Psoas muscle (tissue), 8 donors: ENCODE results near the gene TNS2. TPM values are rescaled to one million over a fixed set of nuclear protein-coding genes. Genes with fewer than 3 reads are reported as not detected.
"Not testable (repeated sequence)": the region's sequence is repeated elsewhere in the genome, so short reads cannot be mapped to it uniquely, and the experiment has no call there.

ENCODE experiments used
- ATAC-seq, 4 donors: fragments of 200-7000 bp; cut with Tn5 transposase; one replicate each; pipeline ENCODE4 v1.9.1; 2020; ENCODE audit warnings: moderate library complexity in 3 of 4, mild to moderate bottlenecking in 2 of 4
- DNase-seq, 2 donors: peaks; one replicate each; pipeline ENCODE4 v3.0.0-alpha.2; 2020
- H3K27ac ChIP-seq: fragments of 200-600 bp; one replicate; pipeline ENCODE4 v1.8.0; 2022
- H3K27me3 ChIP-seq, 3 donors: fragments of 200-600 bp in 1 of 3; one replicate each; pipeline versions ENCODE4 v1.6.1 to v1.8.0; 2013 to 2022; ENCODE audit warnings: low read length in 2 of 3, mild to moderate bottlenecking in 2 of 3, moderate library complexity in 1 of 3; ENCODE audit not compliant: insufficient read depth in 3 of 3
- H3K36me3 ChIP-seq, 2 donors: fragments of 200-600 bp in 1 of 2; one replicate each; pipeline versions ENCODE4 v1.6.1 to v1.8.0; 2013 to 2022; ENCODE audit warnings: low read depth in 1 of 2, mild to moderate bottlenecking in 1 of 2, moderate library complexity in 1 of 2; ENCODE audit not compliant: insufficient read depth in 1 of 2
- H3K4me1 ChIP-seq: fragments of 200-600 bp; one replicate; pipeline ENCODE4 v1.8.0; 2022
- H3K4me3 ChIP-seq: fragments of 200-600 bp; one replicate; pipeline ENCODE4 v1.8.0; 2022; ENCODE audit warnings: mild to moderate bottlenecking
- H3K9me3 ChIP-seq: fragments of 200-600 bp; one replicate; pipeline ENCODE4 v1.8.0; 2022
- WGBS, 3 donors: extraction: QIAGEN DNeasy Blood & Tissue Kit; methylation state at CpG; one replicate each; pipeline versions ENCODE4 v1.1.6 to v1.1.7; 2013; 5-methylcytosine and 5-hydroxymethylcytosine counted together
- intact Hi-C, 2 donors: fragments of 100-400 bp; cut with DNase I; formaldehyde crosslinking; loops; one replicate each; pipeline versions ENCODE4 v1.11.0 to v1.14.2; 2022
- polyA plus RNA-seq, 3 donors: library from polyadenylated mRNA; stranded (reverse); fragments of 200-250 nt; gene quantifications; one replicate each; pipeline ENCODE4 v1.2.3, GENCODE V29; 2013
- total RNA-seq, 4 donors: library from RNA; stranded (reverse); fragmentation: NEBNext Ultra II Directional in 2 of 4; extraction: Animal tissue kit (Norgen Biotek cat#: 25700) in 2 of 4; gene quantifications; one replicate each; pipeline versions ENCODE4 v1.2.1 to v1.2.4, GENCODE V29; 2021 to 2023
- TF ChIP-seq, protein P1 (sequence below): fragments of 200-600 bp; IDR thresholded peaks from one replicate; pipeline ENCODE4 v1.8.0; 2022; ENCODE audit warnings: antibody characterized with exemption
- donor health status: healthy with polysubstance abuse.
- donor health status: DM: no; HTN: no; CAD: no; lungs with moderate emphysema.
- donor health status: Bipolar disorder and iron deficiency.
- donor health status: healthy.
- donor health status: DM: yes; HTN: yes; CAD: no.
- donor health status: DM: no; HTN: no; CAD: no.
- donor health status: DM: no; HTN: no; CAD: no.
- donor health status: DM: yes; HTN: yes; CAD: no.

TNS2 gene
- total and polyA plus RNA-seq, 7 donors = 37.7 to 132 (median 48.9) TPM

DNA sequence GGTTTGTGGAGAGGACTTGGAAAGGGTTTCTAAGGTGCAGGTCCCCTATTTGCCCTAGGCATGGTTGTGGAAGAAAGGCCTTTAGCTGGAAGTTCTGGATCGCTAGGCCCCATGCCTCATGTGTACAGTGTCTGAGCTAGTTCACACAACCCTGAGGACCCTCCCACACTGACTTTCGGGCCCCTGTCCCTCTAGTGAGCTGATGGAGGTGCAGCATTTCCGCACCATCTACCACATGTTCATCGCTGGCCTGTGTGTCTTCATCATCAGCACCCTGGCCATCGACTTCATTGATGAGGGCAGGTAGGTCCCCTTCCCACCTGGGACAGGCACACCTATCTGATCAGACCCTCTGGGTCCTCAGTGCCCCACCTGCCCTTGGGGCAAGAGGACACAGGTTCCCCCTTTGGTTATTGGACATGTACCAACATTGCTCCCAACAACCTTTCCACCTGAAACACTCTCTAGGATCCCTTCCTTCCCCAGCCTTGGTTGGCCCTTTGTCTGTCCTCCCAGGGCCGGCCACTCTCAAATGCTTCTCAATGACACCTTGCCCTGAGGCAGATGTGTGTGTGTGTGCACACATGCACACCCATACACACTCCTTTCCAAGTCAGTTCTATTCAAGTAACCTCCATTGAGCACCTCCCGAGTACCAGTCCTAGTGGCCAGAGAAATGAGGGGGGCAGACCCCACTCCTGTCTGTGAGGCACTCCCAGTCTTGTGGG is 56.0 kb downstream of the TNS2 start:
- WGBS, 3 donors = 92% methylated on average over 7 of the region's 7 CpGs
- DNase-seq = no peak
- Histone ChIP-seq H3K4me3 (no peak overlapping the region), H3K9me3 (no peaks in the 10 kb centered on the region), H3K36me3 (no peaks in the 10 kb centered on the region), H3K4me1 (no peaks in the 10 kb centered on the region), H3K27ac (no peak overlapping the region), H3K27me3 (no peaks in the 10 kb centered on the region)
- TF ChIP-seq, protein P1, sequence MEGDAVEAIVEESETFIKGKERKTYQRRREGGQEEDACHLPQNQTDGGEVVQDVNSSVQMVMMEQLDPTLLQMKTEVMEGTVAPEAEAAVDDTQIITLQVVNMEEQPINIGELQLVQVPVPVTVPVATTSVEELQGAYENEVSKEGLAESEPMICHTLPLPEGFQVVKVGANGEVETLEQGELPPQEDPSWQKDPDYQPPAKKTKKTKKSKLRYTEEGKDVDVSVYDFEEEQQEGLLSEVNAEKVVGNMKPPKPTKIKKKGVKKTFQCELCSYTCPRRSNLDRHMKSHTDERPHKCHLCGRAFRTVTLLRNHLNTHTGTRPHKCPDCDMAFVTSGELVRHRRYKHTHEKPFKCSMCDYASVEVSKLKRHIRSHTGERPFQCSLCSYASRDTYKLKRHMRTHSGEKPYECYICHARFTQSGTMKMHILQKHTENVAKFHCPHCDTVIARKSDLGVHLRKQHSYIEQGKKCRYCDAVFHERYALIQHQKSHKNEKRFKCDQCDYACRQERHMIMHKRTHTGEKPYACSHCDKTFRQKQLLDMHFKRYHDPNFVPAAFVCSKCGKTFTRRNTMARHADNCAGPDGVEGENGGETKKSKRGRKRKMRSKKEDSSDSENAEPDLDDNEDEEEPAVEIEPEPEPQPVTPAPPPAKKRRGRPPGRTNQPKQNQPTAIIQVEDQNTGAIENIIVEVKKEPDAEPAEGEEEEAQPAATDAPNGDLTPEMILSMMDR = no peak
- no peak for ATAC-seq
- intact Hi-C loops = no loop called here

DNA sequence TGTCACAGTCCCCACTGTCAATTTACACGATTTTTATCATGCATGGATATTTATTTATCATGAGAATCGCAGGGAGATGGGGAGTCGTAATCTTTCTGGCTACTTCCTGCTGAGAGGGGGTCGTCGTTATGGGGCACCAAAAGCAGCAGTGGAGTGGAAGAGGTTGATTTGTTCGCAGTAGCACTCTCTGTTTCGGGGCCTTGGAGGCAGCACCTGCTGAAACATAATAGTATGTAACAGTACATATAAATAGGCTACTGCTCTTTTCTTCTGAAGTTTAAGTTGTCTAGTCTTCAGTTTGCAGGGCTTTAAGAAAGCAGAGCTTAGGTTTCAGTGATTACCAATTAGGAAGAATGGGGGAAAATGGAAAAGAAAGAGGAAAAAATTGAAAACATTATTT is 57.3 kb downstream of the TNS2 start:
- 32 to 45% (median 33%) methylated on average over 7 of the region's 7 CpGs for WGBS, 3 donors
- no peaks in the 10 kb centered on the region for H3K36me3 ChIP-seq
- no peaks in the 10 kb centered on the region for H3K9me3 ChIP-seq
- H3K27ac ChIP-seq = no peak overlapping the region
- H3K27me3 ChIP-seq = no peaks in the 10 kb centered on the region
- intact Hi-C loops = no loop called here
- H3K4me3 ChIP-seq = no peak overlapping the region
- DNase-seq (no peak), ATAC-seq (peak in 1 of 4 donors; percentile 57)
- H3K4me1 ChIP-seq = no peaks in the 10 kb centered on the region
- TF ChIP-seq, protein P1 = no peak

DNA sequence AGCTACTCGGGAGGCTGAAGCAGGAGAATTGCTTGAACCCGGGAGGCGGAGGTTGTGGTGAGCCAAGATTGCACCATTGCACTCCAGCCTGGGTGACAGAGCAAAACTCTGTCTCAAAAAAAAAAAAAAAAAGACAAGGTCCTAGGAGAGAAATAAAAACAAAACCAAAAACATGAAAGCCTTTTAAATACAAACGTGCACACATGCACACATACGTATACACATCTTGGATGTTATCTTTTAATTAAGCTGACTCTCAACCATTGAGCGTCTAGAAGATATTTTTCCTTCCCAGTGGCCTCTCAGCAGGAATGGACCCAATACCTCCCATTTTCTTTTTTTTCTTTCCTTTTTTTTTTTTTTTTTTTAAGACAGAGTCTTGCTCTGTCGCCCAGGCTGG is 62.6 kb downstream of the TNS2 start:
- H3K4me3 ChIP-seq, H3K27ac ChIP-seq, intact Hi-C loops, DNase-seq, H3K9me3 ChIP-seq, H3K36me3 ChIP-seq, ATAC-seq, H3K27me3 ChIP-seq: not testable (repeated sequence)
- WGBS, 3 donors = 83 to 94% (median 89%) methylated on average over 6 to 7 of the region's 7 CpGs
- H3K4me1 ChIP-seq = peaks cover 10% of the 10 kb centered on the region

DNA sequence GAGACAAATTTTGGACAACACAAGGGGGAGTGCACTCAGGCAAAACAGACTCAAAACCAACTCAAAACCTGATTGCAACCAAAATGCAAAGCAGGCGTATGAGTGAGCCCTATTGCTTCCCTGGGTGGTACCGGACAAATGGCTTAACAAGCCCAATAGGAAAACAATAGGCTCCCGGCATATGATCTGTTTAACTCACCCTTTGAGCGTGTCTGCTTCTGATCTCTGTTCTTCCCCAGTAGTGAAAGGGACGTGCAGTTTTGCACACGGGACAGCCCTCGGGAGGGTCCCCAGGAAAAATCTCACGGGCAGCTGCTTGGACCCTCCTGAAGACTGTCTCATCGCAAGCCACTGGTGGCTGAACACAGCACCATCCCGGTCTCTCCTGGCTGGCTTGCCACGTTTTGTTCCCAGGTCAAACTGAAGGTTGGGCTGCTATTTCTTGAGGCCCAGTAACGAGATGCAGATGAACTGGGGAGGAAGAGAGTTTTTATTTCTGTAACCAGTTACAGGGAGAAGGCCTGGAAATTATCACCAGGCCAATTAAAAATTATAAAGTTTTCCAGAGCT is 63.4 kb downstream of the TNS2 start:
- intact Hi-C loops = no loop called here
- H3K9me3 ChIP-seq = no peaks in the 10 kb centered on the region
- 76 to 79% (median 78%) methylated on average over 12 of the region's 12 CpGs for WGBS, 3 donors
- H3K27ac ChIP-seq = no peak overlapping the region
- no peaks in the 10 kb centered on the region for H3K27me3 ChIP-seq
- DNase-seq = no peak
- no peak for ATAC-seq
- H3K4me3 ChIP-seq = no peak overlapping the region
- no peaks in the 10 kb centered on the region for H3K36me3 ChIP-seq
- TF ChIP-seq, protein P1 = no peak
- peaks cover 10% of the 10 kb centered on the region for H3K4me1 ChIP-seq

DNA sequence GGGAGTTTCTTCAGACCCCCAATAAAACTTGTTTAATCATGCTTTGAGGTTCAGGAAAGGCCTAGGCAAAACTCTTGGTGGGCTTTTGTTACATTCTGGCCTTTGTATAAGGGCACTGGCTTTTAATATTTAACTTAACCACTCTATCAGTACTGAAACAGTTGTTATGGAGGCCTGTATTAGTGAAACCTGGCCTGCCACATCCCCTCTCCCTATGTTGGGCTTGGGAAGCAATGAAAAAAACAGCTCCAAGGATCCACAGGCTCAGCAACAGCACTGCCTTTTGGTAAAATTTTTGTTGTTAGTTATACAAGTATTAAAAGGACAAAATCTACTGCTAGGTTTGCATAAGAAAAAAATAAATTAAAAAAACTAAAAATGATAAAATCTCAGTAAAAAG is 64.1 kb downstream of the TNS2 start:
- H3K36me3 ChIP-seq = no peaks in the 10 kb centered on the region
- ATAC-seq (no peak), DNase-seq (no peak)
- intact Hi-C loops = no loop called here
- H3K9me3 ChIP-seq = no peaks in the 10 kb centered on the region
- peaks cover 10% of the 10 kb centered on the region for H3K4me1 ChIP-seq
- TF ChIP-seq, protein P1 = no peak
- no peak overlapping the region for H3K27ac ChIP-seq
- no peak overlapping the region for H3K4me3 ChIP-seq
- H3K27me3 ChIP-seq = no peaks in the 10 kb centered on the region

Other genes with a start within 250 kb of the TNS2 start
- gene KRT4, start 235.9 kb upstream of the TNS2 start, total RNA-seq = under 1 TPM in 2 of 4 donors, not detected in 2; 0.12 to 0.15 TPM
- 1 to 10 TPM in 1 of 3 donors, under 1 TPM in 1, not detected in 1; 0.72 to 1.7 TPM for gene KRT4, start 235.9 kb upstream of the TNS2 start, polyA plus RNA-seq
- gene KRT79, start 215.8 kb upstream of the TNS2 start, total RNA-seq = not detected
- under 1 TPM in 2 of 3 donors, not detected in 1; 0.03 to 0.05 TPM for gene KRT79, start 215.8 kb upstream of the TNS2 start, polyA plus RNA-seq
- gene KRT78, start 201.1 kb upstream of the TNS2 start, total RNA-seq = not detected
- under 1 TPM in 1 of 3 donors, not detected in 2; 0.04 TPM for gene KRT78, start 201.1 kb upstream of the TNS2 start, polyA plus RNA-seq
- 1 to 10 TPM in 1 of 4 donors, under 1 TPM in 3; 0.54 to 1.3 (median 0.75) TPM for gene KRT8, start 145.0 kb upstream of the TNS2 start, total RNA-seq
- 1 to 10 TPM in 2 of 3 donors, under 1 TPM in 1; 0.59 to 1.2 (median 1.2) TPM for gene KRT8, start 145.0 kb upstream of the TNS2 start, polyA plus RNA-seq
- gene KRT18, start 100.9 kb upstream of the TNS2 start, total RNA-seq = 1 to 10 TPM in 3 of 4 donors, under 1 TPM in 1; 0.99 to 1.7 (median 1.4) TPM
- 1 to 10 TPM in 2 of 3 donors, under 1 TPM in 1; 0.39 to 1.6 (median 1.3) TPM for gene KRT18, start 100.9 kb upstream of the TNS2 start, polyA plus RNA-seq
- 100 to 1,000 TPM; 565 to 669 (median 617) TPM for gene EIF4B, start 43.6 kb upstream of the TNS2 start, total RNA-seq
- gene EIF4B, start 43.6 kb upstream of the TNS2 start, polyA plus RNA-seq = 100 to 1,000 TPM; 150 to 304 (median 207) TPM
- 10 to 100 TPM; 19.7 to 22.6 (median 21.7) TPM for gene SPRYD3, start 29.3 kb downstream of the TNS2 start, total RNA-seq
- gene SPRYD3, start 29.3 kb downstream of the TNS2 start, polyA plus RNA-seq = 10 to 100 TPM; 16.5 to 49.1 (median 34.2) TPM
- gene IGFBP6, start 47.6 kb downstream of the TNS2 start, total RNA-seq = 10 to 100 TPM in 3 of 4 donors, 1 to 10 TPM in 1; 6.4 to 21.3 (median 18.1) TPM
- gene IGFBP6, start 47.6 kb downstream of the TNS2 start, polyA plus RNA-seq = 10 to 100 TPM; 23.9 to 27.0 (median 25.5) TPM
- gene SOAT2, start 53.4 kb downstream of the TNS2 start, total RNA-seq = not detected
- under 1 TPM; 0.05 to 0.07 (median 0.07) TPM for gene SOAT2, start 53.4 kb downstream of the TNS2 start, polyA plus RNA-seq
- gene ZNF740, start 130.7 kb downstream of the TNS2 start, total RNA-seq = 10 to 100 TPM; 15.7 to 22.8 (median 19.8) TPM
- gene ZNF740, start 130.7 kb downstream of the TNS2 start, polyA plus RNA-seq = 1 to 10 TPM; 3.3 to 8.8 (median 4.7) TPM
- 1 to 10 TPM; 3.9 to 6.6 (median 5.9) TPM for gene CSAD, start 130.9 kb downstream of the TNS2 start, total RNA-seq
- 1 to 10 TPM; 5.5 to 7.8 (median 6.8) TPM for gene CSAD, start 130.9 kb downstream of the TNS2 start, polyA plus RNA-seq
- gene ITGB7, start 157.2 kb downstream of the TNS2 start, total RNA-seq = 1 to 10 TPM in 2 of 4 donors, under 1 TPM in 2; 0.40 to 1.6 (median 0.94) TPM
- gene ITGB7, start 157.2 kb downstream of the TNS2 start, polyA plus RNA-seq = under 1 TPM; 0.19 to 0.73 (median 0.35) TPM
- 10 to 100 TPM in 1 of 4 donors, 1 to 10 TPM in 3; 5.0 to 10.7 (median 6.2) TPM for gene RARG, start 182.1 kb downstream of the TNS2 start, total RNA-seq
- gene RARG, start 182.1 kb downstream of the TNS2 start, polyA plus RNA-seq = 10 to 100 TPM in 1 of 3 donors, 1 to 10 TPM in 2; 3.7 to 10.8 (median 8.2) TPM
- under 1 TPM in 2 of 4 donors, not detected in 2; 0.37 to 0.48 TPM for gene ESPL1, start 218.2 kb downstream of the TNS2 start, total RNA-seq
- gene ESPL1, start 218.2 kb downstream of the TNS2 start, polyA plus RNA-seq = under 1 TPM; 0.03 to 0.30 (median 0.08) TPM
- 100 to 1,000 TPM; 239 to 282 (median 266) TPM for gene PFDN5, start 245.5 kb downstream of the TNS2 start, total RNA-seq
- gene PFDN5, start 245.5 kb downstream of the TNS2 start, polyA plus RNA-seq = 100 to 1,000 TPM; 406 to 603 (median 474) TPM
- 10 to 100 TPM; 43.1 to 51.4 (median 44.5) TPM for gene MYG1, start 249.6 kb downstream of the TNS2 start, total RNA-seq
- 10 to 100 TPM; 34.6 to 68.9 (median 65.0) TPM for gene MYG1, start 249.6 kb downstream of the TNS2 start, polyA plus RNA-seq